Endodermal cell (in vitro differentiated cells): ENCODE results near the gene LMAN1. TPM values are rescaled to one million over a fixed set of nuclear protein-coding genes. Genes with fewer than 3 reads are reported as not detected.

Experiments
- DNase-seq: peaks from one replicate; pipeline ENCODE4 v3.0.0-alpha.2; 2017
- H3K27ac ChIP-seq: 2 replicates; pipeline ENCODE4 v1.5.1; 2013; ENCODE audit warnings: mild to moderate bottlenecking, low read depth, low read length, moderate library complexity
- H3K27me3 ChIP-seq: 2 replicates; pipeline ENCODE4 v1.6.1; 2013; ENCODE audit warnings: mild to moderate bottlenecking, low read length, moderate library complexity; ENCODE audit not compliant: insufficient read depth, control insufficient read depth, poor library complexity, severe bottlenecking
- H3K36me3 ChIP-seq: 2 replicates; pipeline ENCODE4 v1.7.0; 2013; ENCODE audit warnings: mild to moderate bottlenecking, low read length, moderate library complexity; ENCODE audit not compliant: control insufficient read depth, insufficient read depth
- H3K4me1 ChIP-seq: one replicate; pipeline ENCODE4 v1.7.0; 2013; ENCODE audit warnings: low read length; ENCODE audit not compliant: control insufficient read depth, insufficient read depth
- H3K4me3 ChIP-seq: 2 replicates; pipeline ENCODE4 v1.5.1; 2013; ENCODE audit warnings: mild to moderate bottlenecking, low read length, moderate library complexity
- H3K9ac ChIP-seq: 2 replicates; pipeline ENCODE4 v1.6.1; 2013; ENCODE audit warnings: mild to moderate bottlenecking, low read length, moderate library complexity; ENCODE audit not compliant: poor library complexity, severe bottlenecking; ENCODE audit errors: extremely low read depth
- H3K9me3 ChIP-seq: 2 replicates; pipeline ENCODE4 v1.6.1; 2013; ENCODE audit warnings: mild to moderate bottlenecking, low read length, moderate library complexity; ENCODE audit not compliant: control insufficient read depth
- H3K27ac Mint-ChIP-seq: 2 replicates; pipeline ENCODE4 v1.8.0; 2020; ENCODE audit warnings: mixed read lengths
- H3K27me3 Mint-ChIP-seq: 2 replicates; pipeline ENCODE4 v1.8.0; 2021; ENCODE audit warnings: mild to moderate bottlenecking, mixed read lengths; ENCODE audit not compliant: insufficient read depth
- H3K36me3 Mint-ChIP-seq: 2 replicates; pipeline ENCODE4 v1.8.0; 2020; ENCODE audit warnings: low read depth, mixed read lengths
- H3K4me1 Mint-ChIP-seq: 2 replicates; pipeline ENCODE4 v1.8.0; 2020; ENCODE audit warnings: mixed read lengths
- H3K4me3 Mint-ChIP-seq: 2 replicates; pipeline ENCODE4 v1.8.0; 2020; ENCODE audit warnings: mild to moderate bottlenecking, moderate library complexity, mixed read lengths
- H3K9me3 Mint-ChIP-seq: 2 replicates; pipeline ENCODE4 v1.8.0; 2020; ENCODE audit warnings: mild to moderate bottlenecking, mixed read lengths
- WGBS, 2 experiments: methylation state at CpG; one replicate each; pipeline versions ENCODE4 v1.1.5 to v1.1.7; 2013; ENCODE audit warnings: missing lambda C conversion rate in 2 of 2, mixed read lengths in 1 of 2; ENCODE audit not compliant: insufficient coverage in 1 of 2, insufficient read length in 1 of 2; 5-methylcytosine and 5-hydroxymethylcytosine counted together
- total RNA-seq, 2 donors: library from RNA; stranded (reverse); fragmentation: NEBNext Ultra II Directional in 1 of 2; extraction: Animal tissue kit (Norgen Biotek cat#: 25700) in 1 of 2; gene quantifications; 2 replicates in 1 of 2; 3 replicates in 1 of 2; pipeline ENCODE4 v1.2.1, GENCODE V29; 2021
- TF ChIP-seq, protein P1 (sequence below): fragments of 200-600 bp; sonication (generic); conservative IDR thresholded peaks from 2 replicates; pipeline ENCODE4 v1.5.0; 2021; ENCODE audit warnings: antibody characterized with exemption, mild to moderate bottlenecking

The LMAN1 gene
- total RNA-seq, 2 donors from 2014 or later = 82.9 to 125 TPM

- H3K9me3 ChIP-seq = peaks cover 3% of the 10 kb centered on the region
- H3K27me3 ChIP-seq = peaks cover 27% of the 10 kb centered on the region
- peaks cover 5% of the 10 kb centered on the region for H3K4me1 ChIP-seq
- WGBS, 2 experiments = 92 to 93% methylated on average over 2 to 3 of the region's 3 CpGs
- H3K4me3 ChIP-seq = no peak overlapping the region
- Mint-ChIP-seq H3K27ac (no peak overlapping the region), H3K4me1 (peaks cover 14% of the 10 kb centered on the region), H3K4me3 (no peak overlapping the region), H3K36me3 (peaks cover 4% of the 10 kb centered on the region), H3K27me3 (peaks cover 29% of the 10 kb centered on the region), H3K9me3 (no peaks in the 10 kb centered on the region)
- H3K9ac ChIP-seq = no peak overlapping the region
- TF ChIP-seq, protein P1, sequence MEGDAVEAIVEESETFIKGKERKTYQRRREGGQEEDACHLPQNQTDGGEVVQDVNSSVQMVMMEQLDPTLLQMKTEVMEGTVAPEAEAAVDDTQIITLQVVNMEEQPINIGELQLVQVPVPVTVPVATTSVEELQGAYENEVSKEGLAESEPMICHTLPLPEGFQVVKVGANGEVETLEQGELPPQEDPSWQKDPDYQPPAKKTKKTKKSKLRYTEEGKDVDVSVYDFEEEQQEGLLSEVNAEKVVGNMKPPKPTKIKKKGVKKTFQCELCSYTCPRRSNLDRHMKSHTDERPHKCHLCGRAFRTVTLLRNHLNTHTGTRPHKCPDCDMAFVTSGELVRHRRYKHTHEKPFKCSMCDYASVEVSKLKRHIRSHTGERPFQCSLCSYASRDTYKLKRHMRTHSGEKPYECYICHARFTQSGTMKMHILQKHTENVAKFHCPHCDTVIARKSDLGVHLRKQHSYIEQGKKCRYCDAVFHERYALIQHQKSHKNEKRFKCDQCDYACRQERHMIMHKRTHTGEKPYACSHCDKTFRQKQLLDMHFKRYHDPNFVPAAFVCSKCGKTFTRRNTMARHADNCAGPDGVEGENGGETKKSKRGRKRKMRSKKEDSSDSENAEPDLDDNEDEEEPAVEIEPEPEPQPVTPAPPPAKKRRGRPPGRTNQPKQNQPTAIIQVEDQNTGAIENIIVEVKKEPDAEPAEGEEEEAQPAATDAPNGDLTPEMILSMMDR = no peak
- H3K36me3 ChIP-seq = peaks cover 21% of the 10 kb centered on the region
- H3K27ac ChIP-seq = no peak overlapping the region
- no peak for DNase-seq
These were observed 1.3 kb upstream of the LMAN1 start for GRCh38 chr18:59360381-59360780.

GRCh38 chr18:59359576-59359952 lies 499 bp upstream of the LMAN1 start:
- H3K27ac ChIP-seq = no peak overlapping the region
- WGBS, 2 experiments = 0 to 26% methylated on average over 2 to 4 of the region's 4 CpGs
- H3K36me3 ChIP-seq = peaks cover 29% of the 10 kb centered on the region
- H3K9me3 ChIP-seq = peaks cover 3% of the 10 kb centered on the region
- Mint-ChIP-seq H3K4me3 (peak overlapping the region; percentile 93), H3K4me1 (peaks cover 14% of the 10 kb centered on the region), H3K36me3 (peaks cover 11% of the 10 kb centered on the region), H3K27me3 (peaks cover 23% of the 10 kb centered on the region), H3K27ac (no peak overlapping the region), H3K9me3 (no peaks in the 10 kb centered on the region)
- TF ChIP-seq, protein P1 = no peak
- H3K9ac ChIP-seq = no peak overlapping the region
- peaks cover 5% of the 10 kb centered on the region for H3K4me1 ChIP-seq
- peaks cover 24% of the 10 kb centered on the region for H3K27me3 ChIP-seq
- H3K4me3 ChIP-seq = peak overlapping the region; percentile 78
- no peak for DNase-seq

DNA sequence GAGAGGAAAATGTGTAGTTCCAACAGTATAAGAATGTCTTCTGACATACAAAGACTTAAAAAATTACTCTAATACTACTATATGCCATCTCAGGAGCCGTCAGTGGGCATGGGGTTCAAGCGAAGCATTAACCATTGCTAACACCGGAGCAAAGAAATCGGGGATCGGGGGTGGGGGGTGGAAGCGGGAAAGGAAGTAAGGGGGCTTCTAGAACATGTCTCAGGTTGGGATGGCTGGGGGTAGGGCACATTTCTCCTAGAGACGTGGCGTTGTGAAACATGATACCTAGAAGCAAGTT lies 702 bp downstream of the LMAN1 start:
- Histone ChIP-seq H3K9ac (peak overlapping the region; percentile 96), H3K27ac (no peak overlapping the region), H3K27me3 (peaks cover 16% of the 10 kb centered on the region), H3K9me3 (peaks cover 3% of the 10 kb centered on the region), H3K4me3 (peak overlapping the region; percentile 98), H3K36me3 (peaks cover 41% of the 10 kb centered on the region), H3K4me1 (peaks cover 5% of the 10 kb centered on the region)
- H3K4me1 Mint-ChIP-seq = peaks cover 14% of the 10 kb centered on the region
- peaks cover 14% of the 10 kb centered on the region for H3K27me3 Mint-ChIP-seq
- no peaks in the 10 kb centered on the region for H3K9me3 Mint-ChIP-seq
- WGBS, 2 experiments = 0% methylated on average over 4 to 8 of the region's 8 CpGs
- TF ChIP-seq, protein P1 = no peak
- peak overlapping the region; percentile 92 for H3K27ac Mint-ChIP-seq
- peaks cover 16% of the 10 kb centered on the region for H3K36me3 Mint-ChIP-seq
- H3K4me3 Mint-ChIP-seq = peak overlapping the region; percentile 93
- no peak for DNase-seq
